K562 (cell line): Measurements from ENCODE around the gene SERPINE1. TPM values are rescaled to one million over a fixed set of nuclear protein-coding genes. Genes with fewer than 3 reads are reported as not detected.
A peak's percentile ranks its signal among the peaks of the same experiment; 100 is the strongest.

Experiments
- ARID2 ChIP-seq: fragments of 450-650 bp; IDR thresholded peaks from 2 replicates; pipeline ENCODE4 v1.6.1; 2017; ENCODE audit warnings: antibody characterized with exemption, mild to moderate bottlenecking
- E2F3 ChIP-seq: fragments of 250-450 bp; sonication (Bioruptor Pico); IDR thresholded peaks from 2 replicates; pipeline ENCODE4 v1.4.0; 2020; ENCODE audit warnings: mild to moderate bottlenecking
- ELF4 ChIP-seq: fragments of 450-650 bp; formaldehyde crosslinking; IDR thresholded peaks from 2 replicates; pipeline ENCODE4 v1.4.0; 2022; ENCODE audit warnings: missing genetic modification characterization
- GTF2E2 ChIP-seq: fragments of 200-800 bp; sonication (Bioruptor generic); IDR thresholded peaks from 2 replicates; pipeline ENCODE4 v1.6.1; 2016; ENCODE audit warnings: missing genetic modification characterization, missing compliant biosample characterization
- HNRNPH1 ChIP-seq: fragments of 200-400 bp; formaldehyde crosslinking; optimal IDR thresholded peaks from 2 replicates; pipeline ENCODE3; 2017; ENCODE audit warnings: low read depth, mild to moderate bottlenecking, low read length, moderate library complexity
- MAFK ChIP-seq: IDR thresholded peaks from 2 replicates; pipeline ENCODE4 v1.6.1; 2011; ENCODE audit warnings: low read length, improper control_type of control experiment
- MCM2 ChIP-seq: fragments of 450-650 bp; IDR thresholded peaks from 2 replicates; pipeline ENCODE4 v1.6.1; 2017; ENCODE audit warnings: low read depth, mild to moderate bottlenecking
- MLLT1 ChIP-seq, 2 experiments: fragments of 450-650 bp; IDR thresholded peaks; 2 replicates each; pipeline ENCODE4 v1.6.1; 2016
- MTA1 ChIP-seq: fragments of 450-650 bp; IDR thresholded peaks from 2 replicates; pipeline ENCODE4 v1.6.1; 2017; ENCODE audit warnings: borderline replicate concordance
- PHF21A ChIP-seq: fragments of 450-650 bp; IDR thresholded peaks from 2 replicates; pipeline ENCODE4 v1.6.1; 2017; ENCODE audit warnings: low read depth, borderline replicate concordance
- PHTF2 ChIP-seq: fragments of 250-450 bp; sonication (Bioruptor Pico); IDR thresholded peaks from 2 replicates; pipeline ENCODE4 v1.5.0; 2021; ENCODE audit warnings: mild to moderate bottlenecking
- PML ChIP-seq: IDR thresholded peaks from 2 replicates; pipeline ENCODE4 v1.6.1; 2012; ENCODE audit warnings: low read length, inconsistent platforms
- POLR2B ChIP-seq: fragments of 450-650 bp; IDR thresholded peaks from 2 replicates; pipeline ENCODE4 v1.6.1; 2018; ENCODE audit warnings: low read depth; ENCODE audit not compliant: partially characterized antibody
- TAF9B ChIP-seq: fragments of 450-650 bp; IDR thresholded peaks from 2 replicates; pipeline ENCODE4 v1.6.1; 2018; ENCODE audit warnings: mild to moderate bottlenecking; ENCODE audit not compliant: partially characterized antibody
- ZFPM2 ChIP-seq: fragments of 250-450 bp; sonication (Bioruptor Pico); IDR thresholded peaks from 2 replicates; pipeline ENCODE4 v1.5.1; 2022; ENCODE audit warnings: mild to moderate bottlenecking
- ZNF263 ChIP-seq: sonication (generic); formaldehyde crosslinking; IDR thresholded peaks from 2 replicates; pipeline ENCODE4 v1.8.0; 2022; ENCODE audit warnings: mild to moderate bottlenecking, missing genetic modification reagents, borderline replicate concordance
- ZNF561 ChIP-seq: fragments of 450-650 bp; formaldehyde crosslinking; conservative IDR thresholded peaks from 2 replicates; pipeline ENCODE4 v1.4.0; 2020; ENCODE audit warnings: mild to moderate bottlenecking, moderate library complexity
- ZNF586 ChIP-seq: fragments of 450-650 bp; formaldehyde crosslinking; conservative IDR thresholded peaks from 2 replicates; pipeline ENCODE4 v1.4.0; 2020; ENCODE audit warnings: mild to moderate bottlenecking, moderate library complexity
- ZSCAN29 ChIP-seq: fragments of 450-650 bp; IDR thresholded peaks from 2 replicates; pipeline ENCODE4 v1.6.1; 2017
- polyA plus RNA-seq, 8 experiments: library from polyadenylated mRNA; depleted of rRNA in 4 of 8; stranded (reverse) in 5 of 8; unstranded in 3 of 8; fragments of >200 nt; fragmentation: Nextera tagmentation in 2 of 8; fragmentation: Illumina TruSeq in 1 of 8; extraction: Ambion mirVana in 2 of 8; extraction: Trizol in 1 of 8; gene quantifications; 2 replicates each; pipeline versions ENCODE4 v1.2.1 to v1.2.3, GENCODE V29; 2011 to 2014; ENCODE audit warnings: inconsistent platforms in 1 of 8, missing spikeins in 1 of 8
- total RNA-seq, 7 experiments: library from RNA; depleted of rRNA in 6 of 7; stranded (reverse); fragments of >200 nt in 6 of 7; fragmentation: Illumina TruSeq in 2 of 7; extraction: Trizol in 2 of 7; gene quantifications; 2 replicates each; pipeline versions ENCODE4 v1.2.1 to v1.2.3, GENCODE V29; 2011 to 2021; ENCODE audit warnings: low replicate concordance in 1 of 7
- TF ChIP-seq, protein P1 (sequence below): fragments of 450-650 bp; formaldehyde crosslinking; IDR thresholded peaks from 2 replicates; pipeline ENCODE4 v1.4.0; 2020; ENCODE audit warnings: mild to moderate bottlenecking, mixed read lengths
- TF ChIP-seq, protein P2 (sequence below): fragments of 200-800 bp; sonication (Bioruptor generic); IDR thresholded peaks from 2 replicates; pipeline ENCODE4 v1.6.1; 2017; ENCODE audit warnings: missing genetic modification characterization, missing compliant biosample characterization
- TF ChIP-seq, protein P3 (sequence below): IDR thresholded peaks from 2 replicates; pipeline ENCODE4 v1.6.1; 2012; ENCODE audit warnings: low read depth, low read length, improper control_type of control experiment, borderline replicate concordance

Gene SERPINE1
- total and polyA plus RNA-seq, 9 of the 15 experiments (the other 6 are each of a cell fraction or from before 2014, with no cell fraction given): 0.22 to 4.8 (median 0.91) TPM

- no peak for TF ChIP-seq MAFK
- TF ChIP-seq ZSCAN29: no peak
- no peak for TF ChIP-seq MCM2
- TF ChIP-seq ZNF263: peak; percentile 76; the same call in 1 of the 2 replicates
- no peak for TF ChIP-seq POLR2B
- peak; percentile 30; the same call in 1 of the 2 replicates for TF ChIP-seq MTA1
- no peak for TF ChIP-seq HNRNPH1
- TF ChIP-seq PHTF2 (CRISPR knock-in tag): no peak
- TF ChIP-seq PML: peak; percentile 25; the same call in 1 of the 2 replicates
- no peak for TF ChIP-seq GTF2E2 (tag)
- peak; percentile 13; the same call in 1 of the 2 replicates for TF ChIP-seq PHF21A
- TF ChIP-seq E2F3 (CRISPR knock-in tag): no peak
- TF ChIP-seq ELF4 (CRISPR knock-in tag): 0 out of 2 replicates have a peak, but pooled peaks have one; percentile 15
- TF ChIP-seq, protein P1, sequence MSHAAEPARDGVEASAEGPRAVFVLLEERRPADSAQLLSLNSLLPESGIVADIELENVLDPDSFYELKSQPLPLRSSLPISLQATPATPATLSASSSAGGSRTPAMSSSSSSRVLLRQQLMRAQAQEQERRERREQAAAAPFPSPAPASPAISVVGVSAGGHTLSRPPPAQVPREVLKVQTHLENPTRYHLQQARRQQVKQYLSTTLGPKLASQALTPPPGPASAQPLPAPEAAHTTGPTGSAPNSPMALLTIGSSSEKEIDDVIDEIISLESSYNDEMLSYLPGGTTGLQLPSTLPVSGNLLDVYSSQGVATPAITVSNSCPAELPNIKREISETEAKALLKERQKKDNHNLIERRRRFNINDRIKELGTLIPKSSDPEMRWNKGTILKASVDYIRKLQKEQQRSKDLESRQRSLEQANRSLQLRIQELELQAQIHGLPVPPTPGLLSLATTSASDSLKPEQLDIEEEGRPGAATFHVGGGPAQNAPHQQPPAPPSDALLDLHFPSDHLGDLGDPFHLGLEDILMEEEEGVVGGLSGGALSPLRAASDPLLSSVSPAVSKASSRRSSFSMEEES: no peak
- TF ChIP-seq, protein P2, sequence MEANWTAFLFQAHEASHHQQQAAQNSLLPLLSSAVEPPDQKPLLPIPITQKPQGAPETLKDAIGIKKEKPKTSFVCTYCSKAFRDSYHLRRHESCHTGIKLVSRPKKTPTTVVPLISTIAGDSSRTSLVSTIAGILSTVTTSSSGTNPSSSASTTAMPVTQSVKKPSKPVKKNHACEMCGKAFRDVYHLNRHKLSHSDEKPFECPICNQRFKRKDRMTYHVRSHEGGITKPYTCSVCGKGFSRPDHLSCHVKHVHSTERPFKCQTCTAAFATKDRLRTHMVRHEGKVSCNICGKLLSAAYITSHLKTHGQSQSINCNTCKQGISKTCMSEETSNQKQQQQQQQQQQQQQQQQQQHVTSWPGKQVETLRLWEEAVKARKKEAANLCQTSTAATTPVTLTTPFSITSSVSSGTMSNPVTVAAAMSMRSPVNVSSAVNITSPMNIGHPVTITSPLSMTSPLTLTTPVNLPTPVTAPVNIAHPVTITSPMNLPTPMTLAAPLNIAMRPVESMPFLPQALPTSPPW (CRISPR knock-in tag): no peak
- TF ChIP-seq MLLT1 (IDR thresholded peaks at IDR 0.05): peak in 1 of 2 experiments; percentile 31; a peak in 2 of 4 replicates
- peak; percentile 53; the same call in 1 of the 2 replicates for TF ChIP-seq ARID2
- TF ChIP-seq ZNF561 (CRISPR knock-in tag): no peak
- no peak for TF ChIP-seq TAF9B
- TF ChIP-seq, protein P3, sequence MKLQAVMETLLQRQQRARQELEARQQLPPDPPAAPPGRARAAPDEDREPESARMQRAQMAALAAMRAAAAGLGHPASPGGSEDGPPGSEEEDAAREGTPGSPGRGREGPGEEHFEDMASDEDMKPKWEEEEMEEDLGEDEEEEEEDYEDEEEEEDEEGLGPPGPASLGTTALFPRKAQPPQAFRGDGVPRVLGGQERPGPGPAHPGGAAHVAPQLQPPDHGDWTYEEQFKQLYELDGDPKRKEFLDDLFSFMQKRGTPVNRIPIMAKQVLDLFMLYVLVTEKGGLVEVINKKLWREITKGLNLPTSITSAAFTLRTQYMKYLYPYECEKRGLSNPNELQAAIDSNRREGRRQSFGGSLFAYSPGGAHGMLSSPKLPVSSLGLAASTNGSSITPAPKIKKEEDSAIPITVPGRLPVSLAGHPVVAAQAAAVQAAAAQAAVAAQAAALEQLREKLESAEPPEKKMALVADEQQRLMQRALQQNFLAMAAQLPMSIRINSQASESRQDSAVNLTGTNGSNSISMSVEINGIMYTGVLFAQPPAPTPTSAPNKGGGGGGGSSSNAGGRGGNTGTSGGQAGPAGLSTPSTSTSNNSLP: no peak
- no peak for TF ChIP-seq ZNF586 (CRISPR knock-in tag)
- TF ChIP-seq ZFPM2: no peak
Observed at GRCh38 chr7:101077303-101078086, 49.4 kb upstream of the SERPINE1 start (continued).
